ENCODE measurements around the gene CLMN. TPM values are rescaled to one million over a fixed set of nuclear protein-coding genes. Genes with fewer than 3 reads are reported as not detected.

Gene CLMN
- total RNA-seq, 1 donor = 1.1 TPM

DNA sequence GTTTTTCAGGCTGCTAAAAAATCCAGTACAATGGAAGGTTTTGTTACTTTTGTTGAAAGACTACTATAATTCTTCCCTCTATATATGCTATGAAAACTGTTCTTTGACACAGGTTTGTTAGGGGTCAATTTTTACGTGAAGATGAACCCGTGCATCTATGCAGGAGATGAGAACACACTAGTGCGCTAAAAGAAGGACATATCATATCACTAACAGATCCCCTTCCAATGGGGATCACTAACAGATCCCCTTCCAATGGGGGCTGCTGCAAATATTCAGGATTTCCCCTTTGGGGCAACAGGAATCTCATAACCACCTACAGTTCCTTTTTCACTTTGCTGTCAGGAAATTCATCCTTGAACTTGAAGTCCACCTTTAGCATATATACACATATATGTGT is 75.1 kb downstream of the CLMN start:
- no peaks in the 10 kb centered on the region for H3K36me3 ChIP-seq (ENCODE audit: insufficient read depth, low read length)
- H3K4me2 ChIP-seq (ENCODE audit: insufficient read depth, low read length) = no peak overlapping the region
- no peak overlapping the region for H3K4me3 ChIP-seq (ENCODE audit: insufficient read depth, low read length)
- H3K79me2 ChIP-seq (ENCODE audit: insufficient read depth, low read length) = no peaks in the 10 kb centered on the region
- TF ChIP-seq, protein P1, sequence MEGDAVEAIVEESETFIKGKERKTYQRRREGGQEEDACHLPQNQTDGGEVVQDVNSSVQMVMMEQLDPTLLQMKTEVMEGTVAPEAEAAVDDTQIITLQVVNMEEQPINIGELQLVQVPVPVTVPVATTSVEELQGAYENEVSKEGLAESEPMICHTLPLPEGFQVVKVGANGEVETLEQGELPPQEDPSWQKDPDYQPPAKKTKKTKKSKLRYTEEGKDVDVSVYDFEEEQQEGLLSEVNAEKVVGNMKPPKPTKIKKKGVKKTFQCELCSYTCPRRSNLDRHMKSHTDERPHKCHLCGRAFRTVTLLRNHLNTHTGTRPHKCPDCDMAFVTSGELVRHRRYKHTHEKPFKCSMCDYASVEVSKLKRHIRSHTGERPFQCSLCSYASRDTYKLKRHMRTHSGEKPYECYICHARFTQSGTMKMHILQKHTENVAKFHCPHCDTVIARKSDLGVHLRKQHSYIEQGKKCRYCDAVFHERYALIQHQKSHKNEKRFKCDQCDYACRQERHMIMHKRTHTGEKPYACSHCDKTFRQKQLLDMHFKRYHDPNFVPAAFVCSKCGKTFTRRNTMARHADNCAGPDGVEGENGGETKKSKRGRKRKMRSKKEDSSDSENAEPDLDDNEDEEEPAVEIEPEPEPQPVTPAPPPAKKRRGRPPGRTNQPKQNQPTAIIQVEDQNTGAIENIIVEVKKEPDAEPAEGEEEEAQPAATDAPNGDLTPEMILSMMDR (IDR thresholded peaks at IDR 0.05; ENCODE audit: extremely low read depth, low read depth, low read length) = no peak
- H3K4me1 ChIP-seq (ENCODE audit: insufficient read depth, low read length) = peaks cover 6% of the 10 kb centered on the region
- no peak overlapping the region for H2AFZ ChIP-seq (ENCODE audit: low read length)
- no peak for DNase-seq (ENCODE audit: insufficient read length, low spot score, missing footprints)
- no peaks in the 10 kb centered on the region for H3K9me3 ChIP-seq (ENCODE audit: low read depth, low read length)
- H3K27me3 ChIP-seq (ENCODE audit: insufficient read depth, low read length) = peaks cover 9% of the 10 kb centered on the region
- no peak overlapping the region for H3K27ac ChIP-seq (ENCODE audit: low read depth, low read length)
- H4K20me1 ChIP-seq (ENCODE audit: insufficient read depth, low read length) = no peaks in the 10 kb centered on the region

GRCh38 chr14:95242870-95243269 is 76.8 kb downstream of the CLMN start:
- TF ChIP-seq, protein P1 (IDR thresholded peaks at IDR 0.05; ENCODE audit: extremely low read depth, low read depth, low read length) = no peak
- H4K20me1 ChIP-seq (ENCODE audit: insufficient read depth, low read length) = no peaks in the 10 kb centered on the region
- no peaks in the 10 kb centered on the region for H3K36me3 ChIP-seq (ENCODE audit: insufficient read depth, low read length)
- H3K4me2 ChIP-seq (ENCODE audit: insufficient read depth, low read length) = no peak overlapping the region
- no peak for DNase-seq (ENCODE audit: insufficient read length, low spot score, missing footprints)
- no peaks in the 10 kb centered on the region for H3K4me1 ChIP-seq (ENCODE audit: insufficient read depth, low read length)
- H3K9me3 ChIP-seq (ENCODE audit: low read depth, low read length) = no peaks in the 10 kb centered on the region
- no peaks in the 10 kb centered on the region for H3K79me2 ChIP-seq (ENCODE audit: insufficient read depth, low read length)
- H3K4me3 ChIP-seq (ENCODE audit: insufficient read depth, low read length) = no peak overlapping the region
- peaks cover 15% of the 10 kb centered on the region for H3K27me3 ChIP-seq (ENCODE audit: insufficient read depth, low read length)
- no peak overlapping the region for H2AFZ ChIP-seq (ENCODE audit: low read length)
- no peak overlapping the region for H3K27ac ChIP-seq (ENCODE audit: low read depth, low read length)

DNA sequence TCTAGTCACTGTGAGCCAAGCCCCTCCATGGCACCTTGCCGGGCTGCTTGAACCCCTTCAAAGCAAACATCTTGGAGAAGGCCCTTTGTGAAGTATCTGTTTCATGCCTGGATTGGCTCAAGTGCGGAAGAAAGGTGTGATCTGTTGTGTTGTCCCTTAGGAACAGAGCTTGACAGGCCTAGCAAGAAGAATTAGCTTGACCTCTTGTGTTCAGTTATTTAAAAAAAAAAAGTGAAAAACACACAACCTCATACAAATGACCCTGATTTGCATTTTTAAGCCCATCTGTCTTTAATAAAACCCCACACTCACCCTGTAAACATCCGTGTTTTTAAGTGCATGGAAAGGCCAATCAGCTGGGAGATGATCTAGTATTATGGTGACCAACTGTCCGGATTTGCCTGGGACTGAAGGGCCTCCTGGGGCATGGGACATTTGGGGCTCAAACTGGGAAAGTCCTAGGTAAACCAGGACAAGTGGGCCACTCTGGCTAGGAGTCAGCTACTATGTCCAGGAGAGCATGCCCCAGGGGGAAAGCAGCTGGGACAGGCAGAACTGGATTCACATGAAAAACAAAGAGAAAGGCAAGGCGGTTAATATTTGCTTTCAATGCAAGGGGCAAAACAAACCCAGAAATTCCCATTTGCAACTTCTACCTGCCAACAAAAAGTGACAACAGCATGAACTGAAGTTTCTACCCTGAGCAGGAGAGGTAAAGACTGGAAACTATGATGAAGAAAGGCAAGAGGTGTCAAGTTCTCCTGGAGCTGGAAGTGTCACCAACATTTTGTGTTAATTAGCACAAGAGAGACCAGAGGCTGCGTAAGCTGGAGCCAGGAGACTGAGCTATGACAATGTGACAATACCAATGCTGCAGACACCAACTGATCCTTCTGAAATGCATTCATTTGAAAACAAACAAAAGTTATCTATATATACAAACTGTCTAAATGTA is 78.6 kb downstream of the CLMN start:
- Histone ChIP-seq H3K4me1 (ENCODE audit: insufficient read depth, low read length) (no peaks in the 10 kb centered on the region), H3K4me3 (ENCODE audit: insufficient read depth, low read length) (no peak overlapping the region), H4K20me1 (ENCODE audit: insufficient read depth, low read length) (no peaks in the 10 kb centered on the region), H3K79me2 (ENCODE audit: insufficient read depth, low read length) (no peaks in the 10 kb centered on the region), H3K9me3 (ENCODE audit: low read depth, low read length) (no peaks in the 10 kb centered on the region), H3K4me2 (ENCODE audit: insufficient read depth, low read length) (no peak overlapping the region), H3K27me3 (ENCODE audit: insufficient read depth, low read length) (peaks cover 19% of the 10 kb centered on the region), H3K36me3 (ENCODE audit: insufficient read depth, low read length) (no peaks in the 10 kb centered on the region), H3K27ac (ENCODE audit: low read depth, low read length) (no peak overlapping the region), H2AFZ (ENCODE audit: low read length) (no peak overlapping the region)
- TF ChIP-seq, protein P1 (IDR thresholded peaks at IDR 0.05; ENCODE audit: extremely low read depth, low read depth, low read length) = no peak
- DNase-seq (ENCODE audit: insufficient read length, low spot score, missing footprints) = no peak

DNA sequence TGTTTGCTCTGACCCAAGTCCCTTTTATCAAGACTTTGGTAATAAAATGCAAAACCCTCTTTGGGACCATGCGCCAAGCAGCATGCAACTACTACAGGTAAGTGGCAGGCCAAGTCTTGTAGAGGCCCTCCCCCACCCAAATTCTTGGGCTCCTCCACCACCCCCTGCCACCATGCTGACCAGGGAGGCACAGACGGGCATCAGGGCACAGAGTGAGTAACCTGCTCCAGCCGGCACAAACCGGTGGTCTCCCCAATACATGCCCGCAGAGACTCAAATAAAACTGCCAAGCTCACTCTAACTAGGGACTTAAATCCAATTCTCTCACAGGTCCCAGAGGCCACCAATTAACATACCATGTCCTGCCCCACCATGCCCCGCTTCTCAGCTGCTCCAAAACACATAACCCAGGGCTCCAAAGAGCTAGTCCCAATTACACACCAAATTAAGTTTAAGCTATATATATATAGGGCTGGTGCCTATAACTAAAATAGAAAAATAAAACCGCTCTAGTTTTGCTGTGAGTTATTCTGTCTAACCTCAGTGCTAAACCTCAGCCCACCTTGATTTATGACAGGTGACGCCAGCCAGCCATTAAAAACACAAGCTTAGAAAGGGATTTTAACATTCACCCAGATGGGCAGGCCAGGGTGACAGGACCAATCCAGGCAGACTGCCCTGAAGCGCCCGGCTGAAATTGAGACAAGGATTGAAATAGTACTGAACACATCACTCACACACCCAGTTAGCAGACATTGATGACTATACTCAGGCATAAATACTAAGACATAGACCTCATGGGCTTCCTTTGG is 81.0 kb downstream of the CLMN start:
- H3K9me3 ChIP-seq (ENCODE audit: low read depth, low read length) = no peaks in the 10 kb centered on the region
- peaks cover 19% of the 10 kb centered on the region for H3K27me3 ChIP-seq (ENCODE audit: insufficient read depth, low read length)
- no peak overlapping the region for H3K27ac ChIP-seq (ENCODE audit: low read depth, low read length)
- H3K79me2 ChIP-seq (ENCODE audit: insufficient read depth, low read length) = no peaks in the 10 kb centered on the region
- H3K4me3 ChIP-seq (ENCODE audit: insufficient read depth, low read length) = no peak overlapping the region
- H3K4me2 ChIP-seq (ENCODE audit: insufficient read depth, low read length) = no peak overlapping the region
- H2AFZ ChIP-seq (ENCODE audit: low read length) = no peak overlapping the region
- H3K36me3 ChIP-seq (ENCODE audit: insufficient read depth, low read length) = no peaks in the 10 kb centered on the region
- no peaks in the 10 kb centered on the region for H3K4me1 ChIP-seq (ENCODE audit: insufficient read depth, low read length)
- H4K20me1 ChIP-seq (ENCODE audit: insufficient read depth, low read length) = no peaks in the 10 kb centered on the region
- DNase-seq (ENCODE audit: insufficient read length, low spot score, missing footprints) = no peak
- TF ChIP-seq, protein P1 (IDR thresholded peaks at IDR 0.05; ENCODE audit: extremely low read depth, low read depth, low read length) = no peak
